NB4 (cell line): Measurements from ENCODE around the gene SLC25A21.

Experiments
- DNase-seq: peaks from one replicate; pipeline ENCODE4 v3.0.0; 2010; ENCODE audit warnings: low read depth
- H3K4me3 ChIP-seq: one replicate; pipeline ENCODE4 v1.5.1; 2011; ENCODE audit warnings: mild to moderate bottlenecking, low read depth, low read length, moderate library complexity
- CTCF ChIP-seq: IDR thresholded peaks from one replicate; pipeline ENCODE4 v1.5.1; 2012; ENCODE audit warnings: low read depth, low read length
- MAX ChIP-seq: IDR thresholded peaks from 2 replicates; pipeline ENCODE4 v1.6.1; 2011; ENCODE audit warnings: low read depth, low read length
- MYC ChIP-seq: IDR thresholded peaks from 2 replicates; pipeline ENCODE4 v1.6.1; 2011; ENCODE audit warnings: low read depth, low read length
- POLR2A ChIP-seq: IDR thresholded peaks from 2 replicates; pipeline ENCODE4 v1.6.1; 2011; ENCODE audit warnings: mild to moderate bottlenecking; ENCODE audit not compliant: insufficient read length; ENCODE audit errors: extremely low read depth

SLC25A21 gene

DNA sequence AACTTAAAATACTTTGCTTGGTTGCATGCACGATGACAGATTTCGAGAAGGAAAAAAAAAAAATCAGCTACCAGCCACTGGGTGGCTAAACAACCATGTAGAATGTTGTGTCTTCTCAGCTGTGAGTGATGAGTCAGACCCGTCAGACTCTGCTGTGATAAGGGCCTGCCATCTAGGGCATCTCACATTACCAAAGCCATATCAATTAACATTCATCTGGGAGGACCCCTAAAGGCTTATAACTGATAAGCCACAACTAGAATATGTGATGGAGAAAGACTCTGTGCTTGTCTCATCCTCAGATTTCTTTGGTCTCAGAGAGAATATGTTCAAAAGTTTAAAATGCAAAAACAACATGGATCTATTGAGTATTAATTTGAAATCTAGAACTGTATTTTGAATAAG, 399.3 kb downstream of the SLC25A21 start:
- peak; percentile 26 for DNase-seq
- no peak overlapping the region for H3K4me3 ChIP-seq
- TF ChIP-seq CTCF (peak; percentile 0), MAX (no peak), MYC (no peak)

- TF ChIP-seq CTCF (no peak), MAX (no peak), MYC (no peak)
- no peak overlapping the region for H3K4me3 ChIP-seq
- DNase-seq, result no peak
Measured at GRCh38 chr14:36771028-36771640, 401.3 kb downstream of the SLC25A21 start.

GRCh38 chr14:36768638-36769337, 403.6 kb downstream of the SLC25A21 start:
- no peak for DNase-seq
- TF ChIP-seq MAX (no peak), MYC (no peak), CTCF (no peak), POLR2A (no peak)
- no peak overlapping the region for H3K4me3 ChIP-seq

- TF ChIP-seq POLR2A (no peak), CTCF (no peak), MAX (no peak), MYC (no peak)
- DNase-seq, result no peak
- no peak overlapping the region for H3K4me3 ChIP-seq
Measured at GRCh38 chr14:36767603-36768281, 404.7 kb downstream of the SLC25A21 start.

- TF ChIP-seq MYC (no peak), MAX (no peak), POLR2A (no peak), CTCF (no peak)
- DNase-seq, result no peak
Measured at GRCh38 chr14:36766974-36767373, 405.4 kb downstream of the SLC25A21 start.

More at GRCh38 chr14:36766974-36767373, 405.4 kb downstream of the SLC25A21 start:
- no peak overlapping the region for H3K4me3 ChIP-seq
